Caco-2 (cell line): ENCODE measurements around the gene MYL6. TPM values are rescaled to one million over a fixed set of nuclear protein-coding genes. Genes with fewer than 3 reads are reported as not detected.

ENCODE experiments used
- BruUV-seq: library from RNA; stranded (reverse); fragments of 400-500 nt; replicated peaks from 2 replicates; lab custom pipeline; 2021; lab: Mats Ljungman, UMichigan
- CTCF ChIA-PET: fragments of 300-600 bp; sonication (Branson Sonifier 250); formaldehyde crosslinking; loops from one replicate; lab custom pipeline; 2022; ENCODE audit warnings: antibody characterized with exemption; lab: Charles Lee
- POLR2A ChIA-PET: fragments of 300-600 bp; sonication (Branson Sonifier 250); formaldehyde crosslinking; loops from one replicate; lab custom pipeline; 2022; ENCODE audit warnings: antibody characterized with exemption; lab: Charles Lee
- DNase-seq, 2 experiments: peaks; one replicate each; pipeline versions ENCODE4 v3.0.0 to v3.0.0-alpha.2; 2020 to 2022
- H3K27me3 ChIP-seq: replicated peaks from 2 replicates; pipeline ENCODE4 v1.6.0; 2011; ENCODE audit warnings: low read length; ENCODE audit not compliant: control insufficient read depth, insufficient read depth
- H3K36me3 ChIP-seq: 2 replicates; pipeline ENCODE4 v1.5.1; 2011; ENCODE audit warnings: low read length; ENCODE audit not compliant: control insufficient read depth, insufficient read depth
- H3K4me1 ChIP-seq: fragments of 250-450 bp; sonication (Bioruptor Pico); 2 replicates; pipeline ENCODE4 v1.5.1; 2020; ENCODE audit warnings: mild to moderate bottlenecking
- H3K4me3 ChIP-seq: 2 replicates; pipeline ENCODE4 v1.5.1; 2011; ENCODE audit warnings: low read depth, mild to moderate bottlenecking, control low read depth, low read length
- H3K9me3 ChIP-seq: fragments of 250-450 bp; sonication (Bioruptor Pico); 2 replicates; pipeline ENCODE4 v1.5.1; 2020; ENCODE audit warnings: mild to moderate bottlenecking, moderate library complexity
- H3K27ac Mint-ChIP-seq: one replicate; pipeline ENCODE4 v1.8.0; 2022; ENCODE audit warnings: mixed read lengths; ENCODE audit not compliant: unreplicated experiment
- H3K27me3 Mint-ChIP-seq: one replicate; pipeline ENCODE4 v1.8.0; 2022; ENCODE audit warnings: mixed read lengths; ENCODE audit not compliant: insufficient read depth, unreplicated experiment
- H3K36me3 Mint-ChIP-seq: one replicate; pipeline ENCODE4 v1.8.0; 2022; ENCODE audit warnings: mild to moderate bottlenecking, mixed read lengths; ENCODE audit not compliant: insufficient read depth, unreplicated experiment
- H3K4me1 Mint-ChIP-seq: one replicate; pipeline ENCODE4 v1.8.0; 2022; ENCODE audit warnings: low read depth, mixed read lengths; ENCODE audit not compliant: unreplicated experiment
- H3K4me3 Mint-ChIP-seq: one replicate; pipeline ENCODE4 v1.8.0; 2022; ENCODE audit warnings: mild to moderate bottlenecking, moderate library complexity, mixed read lengths; ENCODE audit not compliant: unreplicated experiment
- H3K9me3 Mint-ChIP-seq: one replicate; pipeline ENCODE4 v1.8.0; 2022; ENCODE audit warnings: mixed read lengths; ENCODE audit not compliant: unreplicated experiment
- CTCF ChIP-seq, 2 experiments: fragments of 200-600 bp in 1 of 2; IDR thresholded peaks; 1 replicate in 1 of 2; 2 replicates in 1 of 2; pipeline versions ENCODE4 v1.5.1 to v1.8.0; 2011 to 2022; ENCODE audit warnings: antibody characterized with exemption in 1 of 2, control low read depth in 1 of 2, inconsistent platforms in 1 of 2, low read depth in 1 of 2, low read length in 1 of 2, mild to moderate bottlenecking in 1 of 2, moderate library complexity in 1 of 2; ENCODE audit not compliant: insufficient read depth in 1 of 2, severe bottlenecking in 1 of 2, unreplicated experiment in 1 of 2
- intact Hi-C: fragments of 100-400 bp; cut with micrococcal nuclease; formaldehyde crosslinking; loops from one replicate; pipeline ENCODE4 v1.10.0; 2022; ENCODE audit not compliant: unreplicated experiment
- total RNA-seq: library from RNA; stranded (reverse); gene quantifications from 2 replicates; pipeline ENCODE4 v1.2.3, GENCODE V29; 2022

MYL6 gene
- total RNA-seq, 1 experiment from 2014 or later: 960 TPM

GRCh38 chr12:56141946-56142784 is 16.0 kb upstream of the MYL6 start:
- Histone ChIP-seq H3K36me3 (no peaks in the 10 kb centered on the region), H3K9me3 (no peaks in the 10 kb centered on the region; the same call in 1 of the 2 replicates), H3K27me3 (no peaks in the 10 kb centered on the region), H3K4me3 (no peak overlapping the region), H3K4me1 (no peaks in the 10 kb centered on the region; the same call in 1 of the 2 replicates)
- Mint-ChIP-seq H3K27ac (no peak overlapping the region), H3K4me3 (no peak overlapping the region), H3K36me3 (peaks cover 62% of the 10 kb centered on the region), H3K4me1 (no peaks in the 10 kb centered on the region), H3K27me3 (no peaks in the 10 kb centered on the region), H3K9me3 (no peaks in the 10 kb centered on the region)
- no peak for TF ChIP-seq CTCF (IDR thresholded peaks at IDR 0.05; ENCODE audit: insufficient read depth in 1 of 2, low read depth in 1 of 2, low read length in 1 of 2, severe bottlenecking in 1 of 2, unreplicated experiment in 1 of 2)
- no peak for DNase-seq
- BruUV-seq: no TSS peak
- POLR2A ChIA-PET: interaction anchor here (0.5 kb wide), 1 partner anchor 77 kb away, joined by 8 read pairs; no protein-coding TSS in a partner anchor
- CTCF ChIA-PET: interaction anchor here (1.2 to 1.7 kb wide), 3 partner anchors 9 to 23 kb away, joined by 3 to 4 read pairs (median 3); partner anchors contain the start of gene ESYT1
- intact Hi-C loops: no loop called here

DNA sequence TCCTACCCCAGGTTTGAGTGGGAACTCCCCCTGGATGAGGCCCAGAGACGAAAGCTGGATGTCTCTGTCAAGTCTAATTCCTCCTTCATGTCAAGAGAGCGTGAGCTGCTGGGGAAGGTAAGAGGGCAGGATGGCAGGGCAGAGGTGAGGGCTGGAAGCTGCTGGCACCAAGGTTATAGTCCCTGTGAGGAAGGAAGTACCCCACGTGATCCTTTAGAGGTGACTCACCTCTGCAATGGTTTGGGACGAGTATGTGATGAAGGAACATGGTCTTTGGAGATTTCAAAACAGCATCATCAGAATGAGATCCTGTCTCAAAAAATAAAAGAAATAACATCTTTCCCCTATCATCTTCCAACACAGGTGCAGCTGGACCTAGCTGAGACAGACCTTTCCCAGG is 14.9 kb upstream of the MYL6 start:
- H3K4me3 ChIP-seq: no peak overlapping the region
- H3K4me3 Mint-ChIP-seq: no peak overlapping the region
- no peak for TF ChIP-seq CTCF (IDR thresholded peaks at IDR 0.05; ENCODE audit: insufficient read depth in 1 of 2, low read depth in 1 of 2, low read length in 1 of 2, severe bottlenecking in 1 of 2, unreplicated experiment in 1 of 2)
- no peaks in the 10 kb centered on the region; the same call in 1 of the 2 replicates for H3K9me3 ChIP-seq
- POLR2A ChIA-PET: interaction anchor here (0.5 kb wide), 1 partner anchor 76 kb away, joined by 8 read pairs; no protein-coding TSS in a partner anchor
- H3K27ac Mint-ChIP-seq: no peak overlapping the region
- no peaks in the 10 kb centered on the region for H3K4me1 Mint-ChIP-seq
- intact Hi-C loops: no loop called here
- H3K27me3 Mint-ChIP-seq: no peaks in the 10 kb centered on the region
- no peaks in the 10 kb centered on the region for H3K36me3 ChIP-seq
- no TSS peak for BruUV-seq
- H3K9me3 Mint-ChIP-seq: no peaks in the 10 kb centered on the region
- H3K27me3 ChIP-seq: no peaks in the 10 kb centered on the region
- DNase-seq: no peak
- H3K36me3 Mint-ChIP-seq: peaks cover 54% of the 10 kb centered on the region
- H3K4me1 ChIP-seq: no peaks in the 10 kb centered on the region; the same call in 1 of the 2 replicates
- CTCF ChIA-PET: no interaction called here

DNA sequence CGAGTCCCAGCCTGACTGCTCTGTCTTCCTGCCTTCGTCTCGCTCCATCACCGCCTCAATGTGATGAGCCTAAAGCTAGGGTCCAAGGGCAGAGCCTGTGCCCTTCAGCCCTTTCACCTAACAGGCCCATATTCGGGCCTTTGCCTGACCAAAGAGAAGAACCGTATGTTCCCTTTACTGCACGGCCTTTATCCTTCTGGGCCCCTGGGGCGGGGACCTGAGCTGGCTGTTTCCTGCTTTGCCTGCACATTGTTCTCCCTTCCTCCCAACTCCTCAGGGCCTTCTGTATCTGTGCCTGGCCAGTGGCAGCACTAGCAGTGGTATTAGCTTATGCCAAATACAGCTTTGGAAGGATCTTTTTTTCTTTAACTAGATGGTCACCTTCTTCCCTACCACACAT is 14.3 kb upstream of the MYL6 start:
- peaks cover 47% of the 10 kb centered on the region for H3K36me3 Mint-ChIP-seq
- H3K9me3 Mint-ChIP-seq: no peaks in the 10 kb centered on the region
- no peaks in the 10 kb centered on the region; the same call in 1 of the 2 replicates for H3K4me1 ChIP-seq
- no TSS peak for BruUV-seq
- H3K9me3 ChIP-seq: no peaks in the 10 kb centered on the region; the same call in 1 of the 2 replicates
- ChIA-PET CTCF (no interaction called here), POLR2A (interaction anchor here (1.0 kb wide), 1 partner anchor 16 kb away, joined by 3 read pairs; no protein-coding TSS in a partner anchor)
- H3K4me3 Mint-ChIP-seq: no peak overlapping the region
- TF ChIP-seq CTCF (IDR thresholded peaks at IDR 0.05; ENCODE audit: insufficient read depth in 1 of 2, low read depth in 1 of 2, low read length in 1 of 2, severe bottlenecking in 1 of 2, unreplicated experiment in 1 of 2): no peak
- H3K27me3 ChIP-seq: no peaks in the 10 kb centered on the region
- no peak for DNase-seq
- no peaks in the 10 kb centered on the region for H3K27me3 Mint-ChIP-seq
- no peaks in the 10 kb centered on the region for H3K4me1 Mint-ChIP-seq
- intact Hi-C loops: no loop called here
- no peak overlapping the region for H3K4me3 ChIP-seq
- H3K36me3 ChIP-seq: peaks cover 1% of the 10 kb centered on the region; the same call in 1 of the 2 replicates
- H3K27ac Mint-ChIP-seq: no peak overlapping the region
